ENCODE measurements around the gene CCM2L.

GRCh38 chr20:32069711-32070110, 59.5 kb downstream of the CCM2L start:
- TF ChIP-seq EZH2 (IDR thresholded peaks at IDR 0.05; ENCODE audit: borderline replicate concordance, low read length): no peak
- TF ChIP-seq, protein P1, sequence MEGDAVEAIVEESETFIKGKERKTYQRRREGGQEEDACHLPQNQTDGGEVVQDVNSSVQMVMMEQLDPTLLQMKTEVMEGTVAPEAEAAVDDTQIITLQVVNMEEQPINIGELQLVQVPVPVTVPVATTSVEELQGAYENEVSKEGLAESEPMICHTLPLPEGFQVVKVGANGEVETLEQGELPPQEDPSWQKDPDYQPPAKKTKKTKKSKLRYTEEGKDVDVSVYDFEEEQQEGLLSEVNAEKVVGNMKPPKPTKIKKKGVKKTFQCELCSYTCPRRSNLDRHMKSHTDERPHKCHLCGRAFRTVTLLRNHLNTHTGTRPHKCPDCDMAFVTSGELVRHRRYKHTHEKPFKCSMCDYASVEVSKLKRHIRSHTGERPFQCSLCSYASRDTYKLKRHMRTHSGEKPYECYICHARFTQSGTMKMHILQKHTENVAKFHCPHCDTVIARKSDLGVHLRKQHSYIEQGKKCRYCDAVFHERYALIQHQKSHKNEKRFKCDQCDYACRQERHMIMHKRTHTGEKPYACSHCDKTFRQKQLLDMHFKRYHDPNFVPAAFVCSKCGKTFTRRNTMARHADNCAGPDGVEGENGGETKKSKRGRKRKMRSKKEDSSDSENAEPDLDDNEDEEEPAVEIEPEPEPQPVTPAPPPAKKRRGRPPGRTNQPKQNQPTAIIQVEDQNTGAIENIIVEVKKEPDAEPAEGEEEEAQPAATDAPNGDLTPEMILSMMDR (IDR thresholded peaks at IDR 0.05; ENCODE audit: low read length): no peak

Data from OCI-LY1 (cell line).